A673 (cell line): ENCODE results near the gene RGPD5. TPM values are rescaled to one million over a fixed set of nuclear protein-coding genes. Genes with fewer than 3 reads are reported as not detected.
"Not testable (repeated sequence)": the region's sequence is repeated elsewhere in the genome, so short reads cannot be mapped to it uniquely, and the experiment has no call there.

Source experiments
- BruUV-seq: library from RNA; stranded (reverse); fragments of 400-500 nt; replicated peaks from 2 replicates; lab custom pipeline; 2021; lab: Mats Ljungman, UMichigan
- CTCF ChIA-PET: fragments of 300-600 bp; sonication (Branson Sonifier 250); formaldehyde crosslinking; loops from one replicate; lab custom pipeline; 2022; ENCODE audit warnings: antibody characterized with exemption; lab: Charles Lee
- POLR2A ChIA-PET: fragments of 300-600 bp; sonication (Branson Sonifier 250); formaldehyde crosslinking; loops from one replicate; lab custom pipeline; 2022; ENCODE audit warnings: antibody characterized with exemption; ENCODE audit not compliant: low non-redundant PET; lab: Charles Lee
- DNase-seq: peaks from one replicate; pipeline ENCODE4 v3.0.0-alpha.2; 2015; ENCODE audit warnings: low spot score
- H3K27ac ChIP-seq: fragments of 200-600 bp; sonication (generic); 2 replicates; pipeline ENCODE4 v1.5.1; 2016; ENCODE audit warnings: mixed run types, low read depth, mild to moderate bottlenecking, mixed read lengths, antibody characterized with exemption, low read length; ENCODE audit not compliant: poor library complexity, severe bottlenecking
- H3K27me3 ChIP-seq: fragments of 200-600 bp; sonication (generic); replicated peaks from 2 replicates; pipeline ENCODE4 v1.6.1; 2017; ENCODE audit warnings: mixed run types, low read depth, mild to moderate bottlenecking, mixed read lengths, antibody characterized with exemption, low read length; ENCODE audit not compliant: insufficient read depth, poor library complexity
- H3K36me3 ChIP-seq: fragments of 200-600 bp; sonication (generic); 2 replicates; pipeline ENCODE4 v1.6.1; 2016; ENCODE audit warnings: mixed run types, mild to moderate bottlenecking, mixed read lengths, antibody characterized with exemption, low read length; ENCODE audit not compliant: insufficient read depth, poor library complexity, severe bottlenecking
- H3K4me1 ChIP-seq: fragments of 200-600 bp; sonication (generic); 2 replicates; pipeline ENCODE4 v1.6.1; 2017; ENCODE audit warnings: mixed run types, mild to moderate bottlenecking, mixed read lengths, antibody characterized with exemption, low read length; ENCODE audit not compliant: insufficient read depth, poor library complexity, severe bottlenecking
- H3K4me3 ChIP-seq: fragments of 200-600 bp; sonication (generic); 2 replicates; pipeline ENCODE4 v1.5.1; 2016; ENCODE audit warnings: low read depth, mixed run types, mild to moderate bottlenecking, mixed read lengths, low read length; ENCODE audit not compliant: poor library complexity, severe bottlenecking
- H3K9me3 ChIP-seq: fragments of 200-600 bp; sonication (generic); 2 replicates; pipeline ENCODE4 v1.6.1; 2016; ENCODE audit warnings: mixed run types, low read depth, mild to moderate bottlenecking, mixed read lengths, antibody characterized with exemption, low read length; ENCODE audit not compliant: poor library complexity, severe bottlenecking
- intact Hi-C: fragments of 100-400 bp; cut with micrococcal nuclease; formaldehyde crosslinking; loops from one replicate; pipeline ENCODE4 v1.10.0; 2022; ENCODE audit not compliant: unreplicated experiment
- total RNA-seq: library from RNA; stranded (reverse); gene quantifications from 2 replicates; pipeline ENCODE4 v1.2.3, GENCODE V29; 2021

The RGPD5 gene
- total RNA-seq, 1 experiment from 2014 or later: 45.6 TPM

DNA sequence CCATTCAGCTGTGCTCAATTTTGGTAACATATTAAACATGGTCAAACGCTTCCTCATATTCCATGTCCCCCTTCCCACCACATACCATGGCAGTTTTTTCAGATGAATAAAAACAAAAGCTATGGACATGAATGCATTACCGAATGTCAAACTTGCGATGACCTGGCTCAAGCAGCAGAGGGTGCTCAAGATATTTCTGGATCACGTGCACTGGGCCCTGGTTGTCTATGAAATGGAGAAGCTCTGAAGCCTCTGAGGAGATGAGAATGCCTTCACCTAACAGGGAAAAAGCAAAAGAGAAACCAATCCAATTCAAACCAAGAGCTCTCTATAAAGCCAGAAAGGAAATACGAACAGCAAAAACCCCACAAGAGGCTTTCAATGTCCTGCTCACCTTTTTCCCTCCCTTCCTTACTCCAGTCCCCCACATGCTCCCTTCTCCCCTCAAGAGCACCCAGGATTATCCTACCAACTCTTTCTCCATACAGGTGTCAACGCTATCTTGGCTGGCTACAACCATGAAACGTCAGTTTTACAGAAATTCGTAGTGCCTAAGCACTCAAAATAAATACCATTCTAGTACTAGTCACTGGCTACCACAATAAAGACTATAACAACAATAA, 77.1 kb downstream of the RGPD5 start:
- H3K9me3 ChIP-seq, H3K27ac ChIP-seq, H3K27me3 ChIP-seq, H3K36me3 ChIP-seq, DNase-seq, POLR2A ChIA-PET, H3K4me1 ChIP-seq, BruUV-seq, CTCF ChIA-PET, H3K4me3 ChIP-seq, intact Hi-C loops: not testable (repeated sequence)

DNA sequence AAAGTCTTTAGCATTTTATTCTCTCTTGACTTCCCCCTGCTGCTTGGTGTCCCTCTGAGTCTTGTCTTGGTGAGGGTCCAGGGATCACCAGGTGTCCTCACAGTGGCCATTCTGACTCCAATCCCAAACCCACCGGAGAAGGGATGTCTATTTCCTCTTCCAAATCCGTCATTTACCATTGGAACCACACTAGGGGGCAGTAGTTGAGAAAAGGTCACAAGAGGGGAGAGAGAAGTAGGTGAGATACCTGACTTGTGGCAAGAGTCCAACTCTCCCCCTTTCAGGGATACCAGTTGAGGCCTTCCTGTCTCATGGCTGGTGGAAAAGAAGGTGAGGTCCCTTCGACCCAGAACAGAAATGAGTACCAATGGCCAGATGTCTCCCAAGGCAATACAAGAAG, 82.5 kb downstream of the RGPD5 start:
- BruUV-seq, H3K9me3 ChIP-seq, intact Hi-C loops, H3K27ac ChIP-seq, CTCF ChIA-PET, DNase-seq, H3K4me3 ChIP-seq, H3K27me3 ChIP-seq, POLR2A ChIA-PET, H3K36me3 ChIP-seq, H3K4me1 ChIP-seq: not testable (repeated sequence)

DNA sequence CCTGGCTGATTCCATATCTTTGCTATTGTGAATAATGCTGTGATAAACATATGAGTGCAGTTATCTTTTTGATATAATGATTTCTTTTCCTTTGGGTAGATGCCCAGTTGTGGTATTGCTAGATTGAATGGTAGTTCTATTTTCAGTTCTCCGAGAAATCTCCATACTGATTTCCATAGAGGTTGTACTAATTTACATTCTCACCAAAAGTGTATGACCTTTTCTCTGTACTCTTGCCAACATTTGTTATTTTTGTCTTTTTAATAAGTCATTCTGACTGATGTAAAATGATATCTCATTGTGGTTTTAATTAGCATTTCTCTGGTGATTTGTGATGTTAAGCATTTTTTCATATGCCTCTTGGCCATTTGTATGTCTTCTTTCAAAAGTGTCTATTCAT, 88.0 kb downstream of the RGPD5 start:
- BruUV-seq, H3K27ac ChIP-seq, DNase-seq, intact Hi-C loops, H3K36me3 ChIP-seq, H3K4me3 ChIP-seq, H3K4me1 ChIP-seq, H3K27me3 ChIP-seq, POLR2A ChIA-PET, CTCF ChIA-PET, H3K9me3 ChIP-seq: not testable (repeated sequence)

DNA sequence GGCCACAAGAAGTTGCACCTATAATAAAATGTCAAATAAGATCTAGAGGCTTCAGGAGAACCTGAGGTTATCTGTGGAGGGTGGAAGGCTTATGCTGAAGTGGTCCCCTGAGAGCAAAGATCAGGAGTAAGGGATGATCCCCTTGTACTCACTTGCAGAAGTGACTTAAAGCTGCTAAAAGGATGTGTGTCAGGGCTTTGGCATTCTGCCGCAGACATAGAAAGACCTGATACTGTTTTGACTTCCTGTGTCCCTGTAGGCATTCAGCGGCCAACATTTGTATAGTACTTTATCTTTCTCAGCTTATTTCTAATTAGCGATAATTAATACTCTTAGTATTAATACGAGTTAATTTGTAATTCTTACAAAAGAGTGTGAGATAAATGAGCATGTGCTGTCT, 94.3 kb downstream of the RGPD5 start:
- H3K36me3 ChIP-seq, H3K27me3 ChIP-seq, intact Hi-C loops, H3K9me3 ChIP-seq, POLR2A ChIA-PET, DNase-seq, H3K4me1 ChIP-seq, BruUV-seq, CTCF ChIA-PET, H3K27ac ChIP-seq, H3K4me3 ChIP-seq: not testable (repeated sequence)

DNA sequence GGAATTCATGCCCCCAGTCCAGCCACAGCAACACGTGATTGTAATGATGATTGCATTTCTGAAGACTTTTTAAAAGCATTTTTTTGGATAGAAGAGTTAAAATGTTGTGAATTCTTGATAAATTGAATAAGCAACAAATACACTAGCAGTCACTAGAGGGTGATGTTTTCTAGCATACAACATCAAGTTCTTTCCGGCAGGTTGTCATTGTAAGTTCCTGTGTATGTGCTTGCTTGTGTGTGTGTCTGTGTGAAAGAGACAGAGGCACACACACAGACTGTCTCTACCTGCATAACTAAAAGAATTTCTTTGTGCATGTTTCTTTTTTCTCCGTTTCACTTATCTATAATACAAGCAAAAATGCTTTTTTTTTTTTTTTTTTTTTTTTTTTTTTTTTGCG, 95.8 kb downstream of the RGPD5 start:
- H3K36me3 ChIP-seq, POLR2A ChIA-PET, intact Hi-C loops, H3K27me3 ChIP-seq, H3K4me1 ChIP-seq, BruUV-seq, H3K4me3 ChIP-seq, H3K27ac ChIP-seq, DNase-seq, CTCF ChIA-PET, H3K9me3 ChIP-seq: not testable (repeated sequence)

DNA sequence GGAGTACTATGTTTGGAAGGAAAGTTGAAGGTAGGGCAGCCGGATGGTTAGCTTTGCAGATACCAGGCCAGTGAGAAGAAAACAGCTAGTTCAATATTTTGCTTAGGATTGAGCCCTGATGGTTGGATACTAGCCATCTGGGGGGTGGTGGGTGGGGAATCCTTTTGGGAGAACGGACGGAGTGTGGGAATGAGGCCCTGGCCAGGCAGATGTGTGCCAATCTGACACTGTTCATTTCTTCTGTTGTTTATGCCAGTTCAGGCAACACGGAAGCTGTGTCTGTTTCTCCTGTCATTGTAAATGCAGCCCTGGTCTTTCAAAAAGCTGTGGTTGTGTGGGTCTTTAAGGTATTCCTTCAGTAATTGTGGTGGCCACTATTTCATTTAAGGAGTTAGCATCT, 96.9 kb downstream of the RGPD5 start:
- CTCF ChIA-PET, H3K27me3 ChIP-seq, BruUV-seq, H3K36me3 ChIP-seq, H3K4me1 ChIP-seq, H3K27ac ChIP-seq, intact Hi-C loops, DNase-seq, POLR2A ChIA-PET, H3K9me3 ChIP-seq, H3K4me3 ChIP-seq: not testable (repeated sequence)

DNA sequence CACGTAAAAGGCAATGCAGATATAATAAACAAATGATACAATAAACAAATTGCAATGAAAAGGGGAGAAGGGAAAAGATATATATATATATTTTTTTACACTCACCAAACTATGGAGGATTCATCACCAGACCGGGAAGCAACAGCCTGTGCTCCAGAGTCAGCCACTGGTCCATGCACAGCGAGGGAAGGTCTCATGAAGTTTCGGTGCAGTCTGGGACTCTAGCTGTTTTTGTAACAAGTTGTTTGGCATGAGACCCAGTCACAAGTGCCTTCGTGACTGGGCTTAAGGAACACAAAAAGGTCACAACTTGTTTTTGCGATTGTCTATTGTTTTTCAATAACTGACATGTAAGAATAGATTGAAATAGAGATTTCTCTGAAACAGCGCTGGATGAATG, 99.6 kb downstream of the RGPD5 start:
- CTCF ChIA-PET, DNase-seq, H3K4me3 ChIP-seq, H3K36me3 ChIP-seq, H3K4me1 ChIP-seq, POLR2A ChIA-PET, H3K27me3 ChIP-seq, intact Hi-C loops, H3K9me3 ChIP-seq, H3K27ac ChIP-seq, BruUV-seq: not testable (repeated sequence)

DNA sequence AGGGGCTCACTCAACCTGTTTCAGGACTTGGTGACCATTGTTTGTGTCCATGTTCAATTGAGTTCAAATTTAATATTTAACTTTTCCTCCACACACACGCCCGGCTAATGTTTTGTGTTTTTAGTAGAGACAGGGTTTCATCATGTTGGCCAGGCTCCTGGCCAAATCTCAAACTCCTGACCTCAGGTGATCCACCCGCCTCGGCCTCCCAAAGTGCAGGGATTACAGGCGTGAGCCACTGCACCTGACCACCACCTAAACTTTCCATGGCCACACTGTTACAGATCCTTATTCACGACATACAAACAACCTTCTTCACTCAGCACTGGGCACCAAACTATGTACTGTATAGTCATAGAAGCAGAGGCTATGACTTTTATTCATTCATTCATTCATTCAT, 100.0 kb downstream of the RGPD5 start:
- H3K9me3 ChIP-seq, DNase-seq, H3K27ac ChIP-seq, BruUV-seq, CTCF ChIA-PET, intact Hi-C loops, H3K36me3 ChIP-seq, POLR2A ChIA-PET, H3K4me3 ChIP-seq, H3K4me1 ChIP-seq, H3K27me3 ChIP-seq: not testable (repeated sequence)
